GM18520 (cell line): Measurements from ENCODE around the gene URB1.
A peak's percentile ranks its signal among the peaks of the same experiment; 100 is the strongest.
"Not testable (repeated sequence)": the region's sequence is repeated elsewhere in the genome, so short reads cannot be mapped to it uniquely, and the experiment has no call there.

ENCODE experiments used
- ATAC-seq: cut with Tn5 transposase; IDR thresholded peaks from one replicate; pipeline ENCODE4 v1.9.1; 2021; ENCODE audit not compliant: unreplicated experiment

The URB1 gene

GRCh38 chr21:32301596-32301995 lies 91.2 kb downstream of the URB1 start:
- no peak for ATAC-seq

- ATAC-seq, result no peak
Observed at GRCh38 chr21:32300117-32300681, 92.6 kb downstream of the URB1 start.

- no peak for ATAC-seq
Observed at GRCh38 chr21:32299695-32300094, 93.1 kb downstream of the URB1 start.

GRCh38 chr21:32298658-32299081 lies 94.1 kb downstream of the URB1 start, which contains the start of gene MRAP:
MRAP (plus strand) TSS chr21:32298855; CDS start chr21:32298972, 117 bp downstream.
- no peak for ATAC-seq

- ATAC-seq, result no peak
Observed at GRCh38 chr21:32298148-32298559, 94.7 kb downstream of the URB1 start.

- no peak for ATAC-seq
Observed at GRCh38 chr21:32297449-32297848, 95.4 kb downstream of the URB1 start.

- no peak for ATAC-seq
Observed at GRCh38 chr21:32285476-32285875, 107.3 kb downstream of the URB1 start.

GRCh38 chr21:32282992-32283391 lies 109.8 kb downstream of the URB1 start:
- ATAC-seq, result no peak

GRCh38 chr21:32281531-32281930 lies 111.3 kb downstream of the URB1 start:
- ATAC-seq, result no peak

GRCh38 chr21:32279377-32279680 lies 113.5 kb downstream of the URB1 start:
- no peak for ATAC-seq

- peak; percentile 89 for ATAC-seq
Observed at GRCh38 chr21:32278518-32279376, 114.1 kb downstream of the URB1 start, which contains the start of gene MIS18A. MIS18A (minus strand) TSS chr21:32279049; CDS start chr21:32279014, 35 bp downstream.

GRCh38 chr21:32278103-32278502 lies 114.7 kb downstream of the URB1 start:
- no peak for ATAC-seq

- no peak for ATAC-seq
Observed at GRCh38 chr21:32276671-32277070, 116.1 kb downstream of the URB1 start.

- ATAC-seq, result no peak
Observed at GRCh38 chr21:32270748-32271147, 122.1 kb downstream of the URB1 start.

GRCh38 chr21:32265321-32265720 lies 127.5 kb downstream of the URB1 start:
- not testable (repeated sequence) for ATAC-seq

- ATAC-seq, result no peak
Observed at GRCh38 chr21:32261929-32262328, 130.9 kb downstream of the URB1 start.
